LNCaP clone FGC (cell line): Measurements from ENCODE around the gene DTNA.

ENCODE experiments used
- DNase-seq: peaks from one replicate; pipeline ENCODE4 v3.0.0-alpha.2; 2011; ENCODE audit warnings: low read depth
- H3K4me3 ChIP-seq: 2 replicates; pipeline ENCODE4 v1.5.1; 2011; ENCODE audit warnings: mild to moderate bottlenecking, low read depth, low read length, control low read depth
- CTCF ChIP-seq: IDR thresholded peaks from 2 replicates; pipeline ENCODE4 v1.5.1; 2012; ENCODE audit warnings: mild to moderate bottlenecking; ENCODE audit not compliant: control insufficient read depth, insufficient read depth; ENCODE audit errors: extremely low read depth

The DTNA gene

GRCh38 chr18:34858188-34858587 is 148.1 kb downstream of the DTNA start:
- no peak for TF ChIP-seq CTCF
- no peak overlapping the region for H3K4me3 ChIP-seq
- no peak for DNase-seq

GRCh38 chr18:34859496-34859895 is 149.4 kb downstream of the DTNA start:
- TF ChIP-seq CTCF: no peak
- H3K4me3 ChIP-seq: no peak overlapping the region
- DNase-seq: no peak

- H3K4me3 ChIP-seq: no peak overlapping the region
- TF ChIP-seq CTCF: no peak
- DNase-seq: no peak
Measured at GRCh38 chr18:34862561-34862960, 152.5 kb downstream of the DTNA start.

- no peak for DNase-seq
- TF ChIP-seq CTCF: no peak
- no peak overlapping the region for H3K4me3 ChIP-seq
Measured at GRCh38 chr18:34863702-34864101, 153.6 kb downstream of the DTNA start.

GRCh38 chr18:34864836-34865497 is 154.9 kb downstream of the DTNA start:
- TF ChIP-seq CTCF: no peak
- no peak for DNase-seq
- no peak overlapping the region for H3K4me3 ChIP-seq

GRCh38 chr18:34866310-34866709 is 156.2 kb downstream of the DTNA start:
- no peak for DNase-seq
- no peak for TF ChIP-seq CTCF

GRCh38 chr18:34866739-34867138 is 156.6 kb downstream of the DTNA start:
- no peak for DNase-seq
- TF ChIP-seq CTCF: peak; percentile 45
- no peak overlapping the region for H3K4me3 ChIP-seq

More at GRCh38 chr18:34866310-34866709, 156.2 kb downstream of the DTNA start:
- no peak overlapping the region for H3K4me3 ChIP-seq
